ENCODE measurements around the gene SNAPC4.

Gene SNAPC4

GRCh38 chr9:136391737-136392537, 8.0 kb downstream of the SNAPC4 start:
- no peak for DNase-seq

- DNase-seq = no peak
Measured at GRCh38 chr9:136389396-136389795, 10.6 kb downstream of the SNAPC4 start.

DNA sequence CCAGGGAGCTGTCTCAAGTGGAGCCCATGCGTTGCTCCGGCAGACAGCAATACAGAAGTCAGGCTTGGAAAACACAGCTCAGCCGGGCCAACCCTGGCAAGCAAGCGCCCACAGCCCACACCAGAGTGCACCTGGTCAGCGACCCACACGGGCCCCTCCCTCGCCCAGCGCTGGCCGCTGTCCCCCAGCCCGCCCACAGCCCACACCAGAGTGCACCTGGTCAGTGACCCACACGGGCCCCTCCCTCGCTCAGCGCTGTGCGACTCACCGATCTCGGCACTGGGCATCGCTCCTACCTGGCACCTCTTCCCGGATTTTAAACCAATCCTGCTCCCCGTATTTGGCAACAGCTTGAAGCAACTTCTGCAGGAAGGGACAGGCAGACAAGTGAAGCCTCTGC, 12.8 kb downstream of the SNAPC4 start:
- DNase-seq = no peak

DNA sequence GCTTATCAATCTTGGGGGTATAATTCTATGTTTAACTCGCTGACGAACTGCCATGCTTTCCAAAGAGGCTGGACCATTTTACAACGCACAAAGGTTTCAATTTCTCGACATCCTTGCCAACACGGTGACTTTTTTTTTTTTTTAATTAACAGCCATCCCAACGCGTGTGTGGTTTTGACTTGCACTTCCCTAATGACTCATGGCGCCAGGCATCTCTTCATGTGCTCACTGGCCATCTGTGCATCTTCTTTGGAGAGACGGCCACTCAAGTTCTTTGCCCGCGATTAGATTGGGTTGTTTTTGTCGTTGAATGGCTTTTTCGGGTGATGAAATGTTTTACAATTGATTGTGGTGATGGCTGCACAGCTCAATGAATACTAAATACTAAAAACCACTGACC, 14.0 kb downstream of the SNAPC4 start:
- DNase-seq = no peak

GRCh38 chr9:136385015-136385414, 15.0 kb downstream of the SNAPC4 start:
- peak; percentile 52 for DNase-seq

DNA sequence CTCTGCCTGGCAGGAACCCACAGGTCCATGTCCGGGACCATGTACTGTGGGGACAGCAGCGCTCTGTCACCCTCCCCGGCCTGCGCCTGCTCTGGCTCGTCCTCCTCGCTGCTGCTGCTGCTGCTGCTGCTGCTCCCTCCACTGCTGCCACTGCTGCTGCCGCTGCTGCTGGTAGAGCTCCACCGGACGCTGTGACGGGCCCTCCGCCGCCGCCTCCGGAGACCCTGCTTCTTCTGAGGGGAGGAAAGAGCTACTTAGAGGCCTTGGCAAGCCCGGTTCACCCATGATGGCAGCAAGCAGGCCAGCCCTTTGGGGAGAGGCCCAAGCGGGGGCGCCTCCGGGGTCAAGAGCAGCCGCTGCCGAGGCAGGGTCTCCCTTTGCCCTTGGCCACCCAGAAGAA, 16.5 kb downstream of the SNAPC4 start:
- no peak for DNase-seq

GRCh38 chr9:136381966-136382513, 17.9 kb downstream of the SNAPC4 start:
- no peak for DNase-seq

DNA sequence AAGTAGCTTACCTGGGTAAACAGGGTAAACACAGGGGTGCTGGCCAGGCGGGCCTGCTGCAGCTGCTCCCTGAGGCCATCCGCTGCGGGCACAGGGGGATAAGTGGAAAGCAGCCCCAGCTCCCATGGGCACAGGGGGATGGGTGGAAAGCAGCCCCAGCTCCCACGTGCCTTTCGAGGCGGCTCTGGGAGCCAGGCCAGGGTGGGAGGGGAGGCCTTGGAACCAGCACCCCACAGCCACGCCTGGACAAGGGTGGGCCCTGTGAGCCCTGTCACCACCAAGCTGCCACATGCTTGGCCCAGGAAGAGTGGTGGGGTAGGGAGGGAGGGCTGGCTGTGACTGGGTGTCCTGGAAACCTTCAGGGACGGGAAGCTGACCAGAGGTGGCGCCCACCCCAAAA, 18.7 kb downstream of the SNAPC4 start:
- DNase-seq = no peak

DNA sequence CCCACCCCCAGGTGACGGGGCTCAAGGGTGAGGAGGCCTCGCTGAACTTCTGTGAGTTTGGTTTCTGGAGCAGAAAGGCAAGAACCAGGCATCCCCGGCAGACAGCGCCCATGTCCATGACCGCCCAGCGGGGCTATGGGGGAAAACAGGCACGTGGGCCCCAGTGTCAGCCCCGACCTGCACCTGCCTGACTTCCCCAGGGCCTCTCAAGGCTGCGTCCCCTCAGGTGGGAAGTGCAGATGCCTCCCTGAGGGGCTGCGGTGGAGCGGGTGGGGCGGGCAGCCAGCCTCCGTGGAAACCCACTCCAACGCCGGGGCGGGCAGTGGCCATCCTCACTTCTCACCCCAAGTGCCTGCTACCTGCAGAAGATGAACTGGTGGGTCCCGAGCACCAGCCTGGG, 19.6 kb downstream of the SNAPC4 start:
- no peak for DNase-seq

- no peak for DNase-seq
Measured at GRCh38 chr9:136379891-136380290, 20.1 kb downstream of the SNAPC4 start.

DNA sequence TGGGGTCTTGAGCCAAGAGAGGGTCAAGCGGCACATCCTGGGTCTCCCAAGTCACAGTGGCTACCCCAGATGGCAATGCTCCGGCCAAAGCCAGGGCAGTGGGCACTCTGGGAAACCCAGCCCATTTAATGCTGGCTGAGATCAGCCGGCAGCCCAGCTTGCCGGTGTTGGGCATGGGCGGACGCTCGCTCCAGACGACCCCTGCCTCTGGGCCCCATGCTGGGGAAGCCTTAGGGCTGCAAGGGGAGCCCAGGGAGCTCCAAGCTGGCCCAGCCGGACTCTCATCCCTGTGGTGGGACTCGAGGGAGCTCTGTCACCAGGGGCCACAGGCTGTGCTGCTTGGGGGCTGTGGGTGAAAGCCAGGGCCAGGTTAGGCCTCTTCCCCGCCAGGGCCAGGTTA, 20.6 kb downstream of the SNAPC4 start:
- no peak for DNase-seq

DNA sequence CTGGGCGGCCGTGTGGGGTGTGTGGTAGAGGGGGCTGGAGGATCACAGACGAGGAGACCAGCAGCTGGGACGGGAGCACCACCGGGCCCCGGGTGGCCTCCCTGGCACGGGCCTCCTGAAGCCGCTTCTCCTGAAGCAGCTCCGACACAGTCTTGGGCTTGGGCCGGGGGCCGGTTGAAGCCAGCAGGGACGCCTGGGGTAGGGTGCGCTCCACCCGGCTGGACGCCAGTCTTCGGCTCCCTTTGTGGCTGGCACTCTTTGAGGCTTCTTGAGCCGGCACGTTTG, 21.0 kb downstream of the SNAPC4 start:
- DNase-seq = no peak

DNA sequence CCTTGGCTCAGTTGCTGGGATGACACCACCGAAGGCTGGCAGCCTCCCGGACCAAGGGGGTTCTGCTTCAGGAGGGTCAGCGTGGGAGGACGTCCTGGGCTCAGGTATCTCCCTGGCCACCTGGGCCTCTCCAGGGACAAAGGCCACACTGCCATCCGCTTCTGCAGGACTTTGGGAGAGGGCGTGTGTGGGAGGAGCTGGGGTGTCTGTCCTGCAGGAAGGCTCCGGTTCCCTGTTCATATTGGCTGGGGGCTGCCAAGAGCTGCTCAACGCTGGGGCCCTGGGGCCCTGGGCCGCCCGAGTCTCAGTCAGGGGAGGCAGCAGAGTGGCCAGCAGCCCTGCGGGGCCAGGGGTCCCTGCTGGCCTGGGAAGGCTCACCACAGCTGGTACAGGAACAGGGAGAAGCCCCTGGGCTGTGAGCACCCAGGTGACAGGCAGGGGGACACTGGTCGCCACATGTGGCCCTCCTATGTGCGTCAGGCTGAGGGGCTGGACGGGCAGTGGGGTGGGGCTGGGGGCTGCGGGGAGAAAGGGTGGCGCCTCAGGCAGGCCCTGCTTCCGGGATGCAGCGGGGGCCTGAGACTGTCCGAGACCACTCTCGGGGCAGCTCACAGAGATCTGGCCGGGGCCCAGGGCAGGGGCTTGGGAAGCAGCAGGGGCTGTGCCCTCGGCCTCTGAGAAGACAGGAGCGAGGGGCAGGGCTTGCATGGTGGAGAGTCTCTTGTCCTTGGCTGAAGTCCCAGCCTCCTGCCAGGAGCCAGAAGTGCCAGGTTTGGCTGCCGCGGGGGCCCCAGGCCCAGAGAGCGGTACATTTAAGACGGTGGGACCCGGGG, 21.6 kb downstream of the SNAPC4 start:
- no peak for DNase-seq

DNA sequence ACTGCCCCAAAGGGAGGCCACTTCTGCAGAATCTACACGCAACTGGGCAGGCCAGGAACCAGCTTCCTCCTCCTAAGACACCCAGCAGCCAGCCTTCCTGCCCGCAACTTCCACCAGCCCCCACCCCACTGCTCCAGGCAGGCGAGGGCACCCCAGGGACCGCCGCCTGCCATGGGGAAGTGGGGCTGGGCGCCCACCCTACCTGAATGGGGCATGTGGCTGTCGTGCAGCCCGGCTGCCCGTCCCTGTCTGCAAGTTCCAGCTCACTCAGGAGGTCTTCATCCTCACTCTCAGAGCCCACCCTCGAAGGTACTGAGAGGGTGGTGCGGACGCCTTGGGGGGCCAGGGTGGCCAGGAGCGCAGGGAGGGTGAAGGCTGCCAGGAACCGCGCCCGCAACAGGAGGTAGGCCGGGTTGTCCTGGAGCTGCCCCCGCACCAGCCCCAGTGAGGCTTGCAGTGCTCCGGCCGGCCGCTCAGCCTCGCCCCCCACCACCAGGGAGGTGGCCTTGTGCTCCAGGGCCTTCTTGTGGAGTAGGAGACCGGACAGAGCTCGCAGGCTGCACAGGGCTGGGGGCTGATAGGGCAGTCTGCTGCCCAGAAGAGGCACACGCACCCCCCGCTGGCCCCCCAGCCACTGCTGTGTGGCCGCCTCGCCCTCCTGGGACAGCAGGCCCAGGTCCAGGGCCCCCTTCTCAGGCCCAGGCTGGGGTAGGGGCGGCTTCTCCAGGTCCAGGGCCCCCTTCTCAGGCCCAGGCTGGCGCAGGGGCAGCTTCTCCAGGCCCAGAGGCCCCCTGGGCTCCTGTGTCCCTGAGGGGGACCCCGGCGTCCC, 22.4 kb downstream of the SNAPC4 start:
- DNase-seq = no peak

DNA sequence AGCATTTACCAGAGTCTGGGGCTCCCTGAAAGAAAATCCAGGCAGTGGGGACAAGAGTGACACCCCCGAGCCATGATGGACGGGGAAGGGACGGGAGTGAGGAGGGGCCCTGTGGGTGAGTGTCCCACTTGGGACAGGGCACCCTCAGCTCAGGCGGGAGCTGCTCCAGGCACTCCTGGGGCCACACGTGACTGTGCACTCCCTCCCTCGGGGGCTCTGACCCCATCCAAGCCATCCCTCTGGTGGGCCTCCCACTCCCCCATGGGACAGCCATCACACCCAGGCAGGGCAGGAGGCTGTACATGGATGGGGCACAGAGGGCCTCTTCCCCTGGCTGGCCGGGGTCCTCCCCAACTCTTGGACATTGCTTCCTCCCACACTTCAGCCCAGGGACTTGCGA, 23.5 kb downstream of the SNAPC4 start:
- no peak for DNase-seq

DNA sequence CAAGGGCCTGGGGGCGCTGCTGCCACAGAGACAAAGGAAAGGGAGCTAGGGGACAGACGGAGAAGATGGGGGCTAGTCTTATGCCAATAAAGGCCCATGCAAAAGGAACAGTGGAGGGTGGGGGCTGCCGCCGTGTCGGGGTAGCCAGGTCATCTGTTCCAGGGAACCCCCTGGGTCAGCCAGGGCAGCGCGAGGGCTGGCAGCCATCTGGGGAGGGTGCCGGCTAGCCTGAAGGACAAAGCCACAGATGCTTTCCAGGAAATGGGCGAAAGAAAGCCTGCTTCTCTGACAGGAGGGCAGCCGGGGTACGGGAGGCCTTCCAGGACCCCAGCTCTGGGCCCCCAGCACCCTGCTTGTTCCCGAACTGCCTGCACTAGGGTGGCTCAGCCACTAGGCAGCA, 24.9 kb downstream of the SNAPC4 start:
- no peak for DNase-seq

DNA sequence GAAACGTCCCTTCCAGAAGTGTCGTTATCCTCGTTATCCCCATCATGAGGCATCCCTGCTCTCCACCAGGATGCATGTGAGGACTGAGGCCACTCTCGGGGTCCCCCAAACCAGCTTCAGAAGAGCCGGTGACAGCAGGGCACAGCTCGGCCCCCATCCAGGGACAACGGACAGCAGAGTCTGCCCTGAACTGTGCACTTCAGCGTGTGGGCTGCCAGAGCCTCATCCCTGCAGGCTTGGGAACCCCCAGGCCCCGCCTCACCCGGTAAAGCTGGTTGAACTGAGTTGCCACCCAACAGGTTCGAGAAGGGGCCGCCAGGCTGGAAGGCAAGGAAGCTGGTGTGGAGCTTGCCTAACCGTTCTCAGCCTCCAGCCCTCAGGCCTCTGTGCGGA, 25.8 kb downstream of the SNAPC4 start:
- DNase-seq = no peak

DNA sequence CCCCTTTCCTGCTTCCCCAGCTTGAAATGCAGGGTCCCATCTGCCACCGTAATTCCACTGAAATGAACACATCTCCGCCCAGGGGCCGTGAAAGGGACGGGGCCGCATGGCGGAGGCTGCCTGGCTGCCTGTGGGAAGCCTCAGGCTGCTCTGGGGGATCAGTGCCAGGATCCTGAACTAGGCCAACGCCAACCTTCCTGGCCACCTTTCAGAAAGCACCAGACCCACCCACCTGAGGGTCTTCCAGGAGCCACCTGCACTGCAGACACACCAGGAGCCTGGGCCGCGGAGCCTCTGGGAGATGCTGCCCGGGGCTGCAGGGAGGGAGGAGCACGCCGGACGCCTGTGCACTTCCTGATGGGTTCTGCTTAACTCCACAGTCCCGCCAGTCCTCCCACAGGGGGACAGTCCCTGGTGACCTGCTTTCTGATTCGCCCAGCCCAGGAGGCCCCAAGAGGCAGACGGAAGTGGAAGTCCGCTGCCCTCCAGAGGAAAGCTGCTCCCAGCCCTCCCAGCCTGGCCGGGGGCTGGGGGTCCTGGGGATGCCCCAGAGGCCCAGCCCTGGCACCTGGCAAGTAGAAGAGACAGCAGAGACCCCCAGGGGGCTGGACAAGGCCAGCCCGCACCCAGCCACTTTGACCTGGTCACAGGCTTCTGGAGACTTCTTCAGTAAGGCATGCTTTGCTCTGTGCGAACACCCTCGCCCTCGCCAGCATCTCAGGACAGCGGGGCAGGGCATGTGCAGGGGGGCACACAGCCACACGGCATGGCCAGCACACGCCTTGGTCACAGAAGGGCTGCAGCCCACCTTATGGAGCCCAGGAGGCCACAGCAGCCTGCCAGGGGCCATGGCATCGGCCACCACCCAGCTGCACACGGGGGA, 26.4 kb downstream of the SNAPC4 start, which contains the start of gene CARD9:
Gene CARD9, minus strand, starts transcription at position 370 of the 883 bp plus-strand sequence. CDS start 1,591 bp downstream, outside the sequence.
- no peak for DNase-seq

DNA sequence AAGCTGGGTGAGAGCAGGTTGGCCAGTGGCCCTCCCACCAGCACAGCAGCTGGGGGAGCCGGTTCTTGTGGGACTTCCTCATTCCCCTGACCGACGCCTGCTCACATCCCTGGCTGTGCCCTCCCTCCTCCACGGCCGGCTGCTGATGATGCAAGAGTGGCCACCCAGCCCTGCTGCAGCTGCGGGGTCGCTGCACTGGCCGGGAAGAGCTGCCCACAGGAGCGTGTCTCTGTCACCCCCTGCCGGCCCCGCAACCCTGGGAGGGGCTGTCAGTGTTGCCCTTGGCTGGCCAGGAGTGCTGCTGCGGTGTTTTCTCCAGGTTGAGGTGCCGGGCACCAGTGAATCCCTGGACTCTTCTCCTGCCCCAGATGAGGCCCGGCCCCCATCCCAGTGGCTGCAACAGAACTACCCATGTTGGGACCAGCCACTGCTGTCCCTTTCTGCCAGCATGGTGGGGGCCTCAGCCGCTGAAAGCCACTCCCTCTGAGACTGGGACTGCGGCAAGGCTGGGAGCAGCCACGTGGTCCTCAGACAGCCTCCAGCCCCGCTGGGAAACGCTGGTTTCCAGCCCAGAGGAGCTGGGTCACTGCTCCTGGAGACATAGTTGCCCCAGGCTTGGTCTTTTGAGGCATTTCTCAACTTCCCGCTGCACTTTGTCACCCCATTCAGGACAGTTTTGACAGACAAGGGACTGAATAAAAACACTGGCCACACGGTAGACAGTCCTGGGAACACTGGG, 27.2 kb downstream of the SNAPC4 start:
- no peak for DNase-seq

DNA sequence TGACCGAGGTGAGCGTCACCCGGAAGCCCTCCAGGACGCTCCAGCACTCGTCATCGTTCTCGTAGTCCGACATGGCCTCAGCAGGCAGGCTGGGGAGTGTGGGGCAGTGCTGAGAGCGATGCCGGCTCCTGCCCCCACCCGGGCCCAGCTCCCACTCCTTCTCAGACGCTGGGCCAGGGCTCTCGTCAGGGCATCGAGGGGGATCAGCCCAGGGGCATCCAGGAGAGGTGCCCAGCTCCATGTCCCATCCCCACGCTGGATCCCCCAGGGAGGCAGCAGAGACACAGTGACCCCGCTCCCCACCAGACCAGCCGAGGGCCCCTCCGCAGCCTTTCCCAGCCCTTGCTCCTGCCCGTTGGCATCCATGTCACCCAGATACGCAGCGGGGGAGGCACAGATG, 28.0 kb downstream of the SNAPC4 start:
- DNase-seq = no peak

DNA sequence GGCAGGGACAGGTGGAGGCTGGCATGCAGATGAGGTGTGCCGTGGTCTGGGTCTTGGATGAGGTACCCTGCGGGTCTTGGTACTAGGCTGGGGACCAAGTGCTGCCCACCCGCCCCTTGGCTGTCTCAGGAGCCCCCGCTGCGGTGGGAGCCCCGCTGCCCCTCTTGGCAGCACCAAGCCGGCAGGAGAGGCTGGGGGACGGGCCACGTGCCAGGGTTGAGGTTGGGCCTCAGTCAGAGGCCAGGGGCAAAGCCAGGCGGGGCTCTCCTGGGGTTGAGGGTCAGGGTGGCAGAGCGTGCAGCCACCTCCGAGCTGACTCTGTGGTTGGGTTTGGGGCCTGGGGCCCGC, 28.5 kb downstream of the SNAPC4 start:
- DNase-seq = no peak

All from stimulated activated CD4-positive, alpha-beta T cell treated with anti-CD3 and anti-CD28 coated beads, Interleukin-1b, Interleukin-23, amount 100 ng/mL, for 48 hours (primary cell).